Heart right ventricle (tissue), 16 donors: Measurements from ENCODE around the gene CIDEB. TPM values are rescaled to one million over a fixed set of nuclear protein-coding genes. Genes with fewer than 3 reads are reported as not detected.

Experiments used
- ATAC-seq, 8 donors: fragments of 200-7000 bp; cut with Tn5 transposase; one replicate each; pipeline ENCODE4 v1.9.1; 2020; ENCODE audit warnings: mild to moderate bottlenecking in 8 of 8, moderate library complexity in 8 of 8, moderate number of reproducible peaks in 1 of 8
- DNase-seq, 2 donors: peaks; one replicate each; pipeline ENCODE4 v3.0.0-alpha.2; 2020
- H3K27ac ChIP-seq, 10 donors: fragments of 200-600 bp; sonication (generic) in 2 of 10; one replicate each; pipeline versions ENCODE4 v1.5.0 to v1.8.0; 2020 to 2022; ENCODE audit warnings: mild to moderate bottlenecking in 3 of 10
- H3K27me3 ChIP-seq, 7 donors: fragments of 200-600 bp; one replicate each; pipeline ENCODE4 v1.8.0; 2021 to 2022; ENCODE audit warnings: mild to moderate bottlenecking in 2 of 7
- H3K36me3 ChIP-seq, 9 donors: fragments of 200-600 bp; sonication (generic) in 1 of 9; one replicate each; pipeline versions ENCODE4 v1.5.0 to v1.8.0; 2020 to 2022; ENCODE audit warnings: mild to moderate bottlenecking in 2 of 9
- H3K4me1 ChIP-seq, 9 donors: fragments of 200-600 bp; sonication (generic) in 1 of 9; one replicate each; pipeline versions ENCODE4 v1.5.0 to v1.8.0; 2020 to 2022; ENCODE audit warnings: mild to moderate bottlenecking in 4 of 9
- H3K4me3 ChIP-seq, 10 donors: fragments of 200-600 bp; sonication (generic) in 2 of 10; one replicate each; pipeline versions ENCODE4 v1.5.0 to v1.8.0; 2020 to 2022; ENCODE audit warnings: mild to moderate bottlenecking in 7 of 10, moderate library complexity in 2 of 10
- H3K9me3 ChIP-seq, 11 donors: fragments of 200-600 bp in 10 of 11; sonication (generic) in 2 of 11; one replicate each; pipeline versions ENCODE4 v1.5.0 to v1.8.0; 2013 to 2022; ENCODE audit warnings: mild to moderate bottlenecking in 2 of 11, control low read depth in 1 of 11, moderate library complexity in 1 of 11
- CTCF ChIP-seq, 9 donors: fragments of 200-600 bp; sonication (generic) in 2 of 9; IDR thresholded peaks; one replicate each; pipeline versions ENCODE4 v1.5.0 to v1.8.0; 2021 to 2022; ENCODE audit warnings: antibody characterized with exemption in 9 of 9, mild to moderate bottlenecking in 5 of 9, moderate library complexity in 1 of 9
- WGBS, 2 donors: extraction: QIAGEN DNeasy Blood & Tissue Kit; methylation state at CpG; one replicate each; pipeline ENCODE4 v1.1.7; 2013; ENCODE audit warnings: inconsistent platforms in 1 of 2; 5-methylcytosine and 5-hydroxymethylcytosine counted together
- intact Hi-C, 10 donors: fragments of 100-400 bp; cut with DNase I; formaldehyde crosslinking; loops; one replicate each; pipeline versions ENCODE4 v1.11.1 to v1.14.2; 2022
- polyA plus RNA-seq, 2 donors: library from polyadenylated mRNA; stranded (reverse); fragments of 200-250 nt; gene quantifications; one replicate each; pipeline ENCODE4 v1.2.3, GENCODE V29; 2013
- total RNA-seq, 10 donors: library from RNA; stranded (reverse); fragmentation: NEBNext Ultra II Directional in 3 of 10; extraction: Animal tissue kit (Norgen Biotek cat#: 25700) in 3 of 10; gene quantifications; one replicate each; pipeline versions ENCODE4 v1.2.1 to v1.2.4, GENCODE V29; 2021 to 2023
- donor health status: Arrhythmogenic right ventricular cardiomyopathy.
- donor health status: ischemic (EF 13 %, LVEDD 7.1; RV severe dilation, severe dysfunction).
- donor health status: healthy with polysubstance abuse.
- donor health status: DM: no; HTN: yes; CAD: no.
- donor health status: DM: no; HTN: no; CAD: no.
- donor health status: ischemic (EF 25% LVEDD 6.9; RV normal size, moderate dysfunction).
- donor health status: ischemic (EF 25% LVEDD 5.7; RV mildly dilated, moderate dysfunction).
- donor health status: healthy.
- donor health status: DM: yes; HTN: yes; CAD: no.
- donor health status: Ischemic cardiomyopathy.
- donor health status: ischemic (EF 35%, LVEDD 5.7; RV mildly dilated, moderate dysfunction).
- donor health status: nonischemic (EF 11% LVEDD 7.7; RV severe dilation, severe dysfunction).
- donor health status: DM: yes; HTN: yes; CAD: no.
- donor health status: PGD.
- donor health status: ischemic (EF 29% LVEDD 5.4; RV normal size, mild dysfunction).
- donor health status: nonischemic (EF 23%, LVEDD 6.1; RV moderate dilation, normal function).

Gene CIDEB
- total and polyA plus RNA-seq, 12 donors = 1.9 to 6.0 (median 3.7) TPM

GRCh38 chr14:24285351-24285750 lies 22.4 kb downstream of the CIDEB start:
- peaks cover 0 to 13% (median 8%) of the 10 kb centered on the region in 9 donors for H3K36me3 ChIP-seq
- H3K4me3 ChIP-seq = no peak overlapping the region
- no peak for TF ChIP-seq CTCF (IDR thresholded peaks at IDR 0.05)
- WGBS, 2 donors = 81 to 85% methylated on average over 4 of the region's 4 CpGs
- DNase-seq (no peak), ATAC-seq (no peak)
- peaks cover 0 to 25% (median 0%) of the 10 kb centered on the region in 9 donors for H3K4me1 ChIP-seq
- no peaks in the 10 kb centered on the region for H3K27me3 ChIP-seq
- intact Hi-C loops = no loop called here
- H3K27ac ChIP-seq = no peak overlapping the region
- H3K9me3 ChIP-seq = no peaks in the 10 kb centered on the region

DNA sequence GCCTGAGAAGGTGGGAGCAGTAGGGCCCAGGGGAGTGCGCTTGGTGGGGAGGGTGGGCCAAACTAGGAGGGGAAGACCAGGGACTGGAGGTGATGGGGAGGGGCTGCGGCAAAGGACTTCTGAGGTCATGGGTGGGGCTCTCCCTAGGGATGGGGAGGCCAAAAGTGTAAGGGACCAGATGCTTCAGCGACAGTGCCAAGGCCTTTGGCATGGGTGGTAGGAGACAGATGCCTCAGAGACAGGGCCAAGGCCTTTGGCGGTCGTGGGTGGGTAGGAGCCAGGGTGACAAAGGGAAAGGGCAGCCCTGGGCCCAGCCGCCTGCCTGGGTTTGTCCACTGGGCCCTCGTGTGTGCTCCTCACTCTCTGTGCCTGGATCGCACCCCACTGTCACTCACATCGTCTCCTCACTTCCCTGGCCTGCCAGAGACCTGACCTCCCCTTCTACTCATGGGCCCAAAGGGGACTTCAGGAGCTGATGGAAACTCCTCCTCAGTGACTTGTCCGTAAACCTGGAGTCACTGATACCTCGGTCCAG lies 23.2 kb downstream of the CIDEB start:
- ATAC-seq (no peak), DNase-seq (no peak)
- Histone ChIP-seq H3K9me3 (no peaks in the 10 kb centered on the region), H3K4me1 (peaks cover 0 to 33% (median 6%) of the 10 kb centered on the region in 9 donors), H3K27ac (no peak overlapping the region), H3K4me3 (no peak overlapping the region), H3K27me3 (no peaks in the 10 kb centered on the region), H3K36me3 (peaks cover 0 to 5% (median 2%) of the 10 kb centered on the region in 9 donors)
- 64 to 70% methylated on average over 10 to 11 of the region's 11 CpGs for WGBS, 2 donors
- no peak for TF ChIP-seq CTCF (IDR thresholded peaks at IDR 0.05)
- intact Hi-C loops = no loop called here

DNA sequence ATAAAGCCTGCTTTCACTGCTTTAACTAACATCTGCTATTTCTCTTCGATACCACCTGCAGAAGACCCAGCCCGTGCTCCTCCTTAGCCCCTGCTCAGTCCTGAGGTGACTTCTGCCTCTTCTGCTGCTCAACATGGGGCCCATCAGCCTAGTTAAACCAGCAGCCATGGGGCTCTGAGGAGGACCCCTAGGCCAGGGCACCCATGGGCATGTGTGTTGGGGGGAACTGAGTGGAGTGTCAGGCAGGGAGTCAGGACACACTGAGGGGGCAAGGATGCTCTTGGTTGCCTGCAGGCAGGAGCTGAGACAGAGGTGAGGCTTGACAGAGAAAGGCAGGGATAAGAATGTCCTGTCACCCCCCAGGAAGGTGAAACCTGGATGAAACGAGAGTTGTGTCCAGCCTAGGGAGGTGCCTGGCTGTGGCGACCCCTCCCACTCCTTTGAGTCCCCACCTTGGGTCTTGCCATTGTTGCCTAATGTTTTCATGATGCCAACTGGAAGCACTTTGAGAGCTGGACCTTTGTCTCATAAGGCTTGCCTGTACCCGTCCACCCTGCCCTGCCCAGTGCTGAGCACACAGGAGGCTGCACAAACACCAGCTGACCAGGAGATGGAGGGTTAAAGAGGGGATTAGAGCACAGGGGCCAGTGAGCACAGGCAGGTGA lies 23.8 kb downstream of the CIDEB start:
- WGBS, 2 donors = 94% methylated on average over 5 of the region's 5 CpGs
- Histone ChIP-seq H3K9me3 (no peaks in the 10 kb centered on the region), H3K27me3 (no peaks in the 10 kb centered on the region), H3K27ac (no peak overlapping the region), H3K36me3 (no peaks in the 10 kb centered on the region), H3K4me1 (peaks cover 0 to 39% (median 9%) of the 10 kb centered on the region in 9 donors), H3K4me3 (no peak overlapping the region)
- no peak for ATAC-seq
- DNase-seq = no peak
- intact Hi-C loops = no loop called here
- no peak for TF ChIP-seq CTCF (IDR thresholded peaks at IDR 0.05)

GRCh38 chr14:24282736-24283135 lies 25.0 kb downstream of the CIDEB start:
- TF ChIP-seq CTCF (IDR thresholded peaks at IDR 0.05) = no peak
- no peaks in the 10 kb centered on the region for H3K9me3 ChIP-seq
- DNase-seq (no peak), ATAC-seq (no peak)
- peak overlapping the region in 1 of 10 donors; percentile 72 for H3K27ac ChIP-seq
- no peak overlapping the region for H3K4me3 ChIP-seq
- H3K4me1 ChIP-seq = peaks cover 0 to 51% (median 15%) of the 10 kb centered on the region in 9 donors
- no peaks in the 10 kb centered on the region for H3K27me3 ChIP-seq
- H3K36me3 ChIP-seq = no peaks in the 10 kb centered on the region
- 86 to 87% methylated on average over 3 of the region's 3 CpGs for WGBS, 2 donors
- intact Hi-C loops = no loop called here
